Skeletal muscle satellite cell (primary cell): ENCODE results near the gene ELMO3.

Experiments
- H3K27me3 ChIP-seq: 2 replicates; pipeline ENCODE4 v1.7.0; 2013; ENCODE audit warnings: low read length; ENCODE audit not compliant: control insufficient read depth, insufficient read depth
- H3K36me3 ChIP-seq: 2 replicates; pipeline ENCODE4 v1.7.0; 2013; ENCODE audit warnings: mild to moderate bottlenecking, control low read depth, low read length; ENCODE audit not compliant: insufficient read depth
- H3K4me1 ChIP-seq: 2 replicates; pipeline ENCODE4 v1.7.0; 2013; ENCODE audit warnings: low read length; ENCODE audit not compliant: control insufficient read depth, insufficient read depth
- H3K4me2 ChIP-seq: 2 replicates; pipeline ENCODE4 v1.7.0; 2013; ENCODE audit warnings: mild to moderate bottlenecking, low read length
- H3K4me3 ChIP-seq: 2 replicates; pipeline ENCODE4 v1.7.0; 2013; ENCODE audit warnings: low read length
- H3K9ac ChIP-seq: 2 replicates; pipeline ENCODE4 v1.7.0; 2013; ENCODE audit warnings: mild to moderate bottlenecking, low read depth, low read length, moderate library complexity
- H3K9me3 ChIP-seq: replicated peaks from 2 replicates; pipeline ENCODE4 v1.7.0; 2013; ENCODE audit warnings: mild to moderate bottlenecking, control low read depth, low read length

ELMO3 gene

DNA sequence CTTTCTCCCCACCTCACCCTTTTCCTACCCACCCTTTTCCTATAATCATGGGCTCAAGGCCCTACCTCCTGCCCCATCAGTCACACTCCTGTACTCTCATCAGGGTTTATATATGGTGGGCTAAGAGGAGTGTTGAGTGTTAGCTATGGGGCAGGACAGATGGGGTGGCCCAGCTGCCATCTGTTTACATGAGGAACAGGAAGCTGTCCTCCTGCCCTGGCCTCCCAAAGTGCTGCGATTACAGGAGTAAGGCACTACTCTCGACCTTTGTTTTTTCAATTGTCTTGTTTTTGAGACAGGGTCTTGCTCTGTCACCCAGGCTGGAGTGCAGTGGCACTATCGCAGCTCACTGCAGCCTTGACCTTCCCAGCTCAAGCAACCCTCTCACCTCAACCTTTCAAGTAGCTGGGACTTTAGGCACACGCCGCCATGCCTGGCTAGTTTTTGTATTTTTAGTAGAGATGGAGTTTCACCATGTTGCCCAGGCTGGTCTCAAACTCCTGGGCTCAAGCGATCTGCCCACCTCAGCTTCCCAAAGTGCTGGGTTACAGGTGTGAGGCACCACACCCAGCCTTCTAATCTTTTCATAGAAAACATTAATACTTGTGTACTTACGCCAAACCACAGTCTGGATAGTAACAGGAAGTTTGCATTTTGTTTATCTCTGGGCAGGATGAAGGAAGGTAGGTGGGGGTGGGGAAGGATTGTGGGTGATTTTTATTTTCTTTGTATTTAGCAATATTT is 40.9 kb upstream of the ELMO3 start:
- peaks cover 25% of the 10 kb centered on the region for H3K4me1 ChIP-seq

DNA sequence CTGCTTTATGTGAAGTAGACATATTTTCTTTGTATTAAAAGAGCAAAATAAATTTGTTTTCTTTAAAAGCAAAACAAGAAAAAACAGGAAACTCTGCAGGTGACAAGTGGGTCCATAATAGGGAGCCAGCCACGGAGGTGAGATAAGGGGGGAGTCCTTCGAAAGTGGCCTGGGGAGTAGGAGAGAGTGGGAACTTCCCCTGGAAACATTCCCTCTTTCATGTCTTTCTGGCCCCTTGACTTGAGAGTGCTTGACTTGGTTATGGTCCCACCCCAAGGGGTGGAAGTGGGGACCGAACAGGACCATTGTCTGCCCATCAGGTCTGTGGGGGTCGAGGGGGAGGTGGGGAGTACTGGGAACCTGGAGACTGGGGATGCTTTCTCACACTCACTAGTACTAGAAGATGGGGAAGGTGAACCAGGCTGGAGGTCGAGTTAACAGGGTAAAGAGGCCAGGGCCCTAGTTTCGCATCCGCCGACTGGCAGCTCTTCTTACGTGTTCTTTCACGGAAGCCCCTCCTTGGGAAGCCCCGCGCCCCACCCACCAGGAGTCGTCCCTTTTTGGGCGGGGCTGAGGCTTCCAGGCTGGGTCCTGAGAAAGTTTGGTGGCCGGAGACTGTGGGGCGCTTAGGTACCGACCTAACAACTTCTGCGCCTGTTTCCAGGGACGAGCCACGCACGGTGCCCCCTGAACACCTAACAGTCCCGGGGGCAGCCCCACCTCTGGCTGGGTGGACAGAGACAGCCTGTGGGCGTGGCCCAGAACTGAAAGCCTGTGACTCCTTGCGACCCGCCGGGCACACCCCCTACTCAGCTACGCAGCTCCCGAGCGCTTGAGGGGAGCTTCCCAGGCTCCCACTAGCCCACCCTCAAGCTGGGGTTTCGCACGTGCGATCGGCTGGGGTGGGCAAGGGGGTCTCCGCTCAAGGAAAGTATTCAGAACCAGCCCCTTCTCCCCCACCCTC is 40.0 kb upstream of the ELMO3 start:
- peak overlapping the region; percentile 98 for H3K4me2 ChIP-seq
- peaks cover 34% of the 10 kb centered on the region for H3K4me1 ChIP-seq
- H3K9ac ChIP-seq: peak overlapping the region; percentile 90
- H3K36me3 ChIP-seq: no peaks in the 10 kb centered on the region
- peaks cover 15% of the 10 kb centered on the region for H3K27me3 ChIP-seq
- H3K4me3 ChIP-seq: peak overlapping the region; percentile 100
- H3K9me3 ChIP-seq: no peaks in the 10 kb centered on the region

More for the DNA sequence above, 40.9 kb upstream of the ELMO3 start:
- H3K27me3 ChIP-seq: peaks cover 6% of the 10 kb centered on the region
- H3K9ac ChIP-seq: no peak overlapping the region
- no peaks in the 10 kb centered on the region for H3K36me3 ChIP-seq
- no peak overlapping the region for H3K4me3 ChIP-seq
- H3K9me3 ChIP-seq: no peaks in the 10 kb centered on the region
- no peak overlapping the region for H3K4me2 ChIP-seq

DNA sequence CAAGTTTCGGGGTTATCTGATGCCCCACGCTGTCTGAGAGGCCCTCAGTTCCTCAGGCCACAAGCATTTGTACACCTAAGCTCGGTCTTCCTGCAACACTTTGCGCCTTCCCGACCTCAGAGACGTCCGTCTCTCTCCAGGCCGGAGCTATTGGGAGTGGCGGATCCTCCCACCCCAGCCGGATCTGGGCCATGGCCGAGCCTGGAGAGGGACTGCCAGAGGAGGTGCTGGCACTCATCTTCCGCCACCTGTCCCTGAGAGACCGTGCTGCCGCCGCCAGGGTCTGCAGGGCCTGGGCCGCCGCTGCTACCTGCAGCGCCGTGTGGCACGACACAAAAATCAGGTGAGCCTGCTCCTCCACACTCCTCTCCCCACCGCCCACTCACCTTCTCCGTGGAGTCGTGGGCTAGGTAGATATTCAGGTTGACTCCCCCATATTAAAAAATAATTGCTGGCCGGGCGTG is 37.3 kb upstream of the ELMO3 start:
- peak overlapping the region; percentile 100 for H3K4me3 ChIP-seq

DNA sequence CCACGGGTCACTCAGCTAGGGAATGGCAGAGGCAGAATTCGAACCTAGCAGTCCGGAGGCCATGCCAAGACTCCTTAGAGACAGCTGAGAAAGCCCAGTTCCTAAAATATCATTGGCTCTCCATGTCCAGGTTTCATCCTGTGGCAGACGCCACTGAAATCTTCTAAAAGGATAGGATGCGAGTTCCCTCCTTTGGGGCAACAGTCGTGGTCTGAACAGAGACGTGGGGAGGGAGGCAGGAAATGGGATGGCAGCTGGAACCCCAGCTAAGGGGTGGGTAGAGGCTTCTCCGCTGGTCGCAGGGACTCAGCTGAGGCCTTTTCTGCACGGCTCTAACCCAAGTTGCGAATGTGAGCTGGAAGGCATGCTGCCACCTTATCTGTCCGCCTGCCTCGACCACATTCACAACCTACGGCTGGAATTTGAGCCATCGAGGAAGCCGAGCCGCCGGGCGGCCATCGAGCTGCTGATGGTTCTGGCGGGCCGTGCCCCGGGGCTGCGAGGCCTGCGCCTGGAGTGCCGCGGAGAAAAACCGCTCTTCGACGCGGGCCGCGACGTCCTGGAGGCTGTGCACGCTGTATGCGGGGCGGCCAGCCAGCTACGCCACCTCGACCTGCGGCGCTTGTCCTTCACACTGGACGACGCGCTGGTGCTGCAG is 36.3 kb upstream of the ELMO3 start:
- Histone ChIP-seq H3K36me3 (no peaks in the 10 kb centered on the region), H3K4me3 (peak overlapping the region; percentile 63), H3K27me3 (peaks cover 18% of the 10 kb centered on the region), H3K9ac (no peak overlapping the region), H3K9me3 (no peaks in the 10 kb centered on the region), H3K4me1 (peaks cover 36% of the 10 kb centered on the region), H3K4me2 (peak overlapping the region; percentile 84)

More for the DNA sequence above, 37.3 kb upstream of the ELMO3 start:
- Histone ChIP-seq H3K27me3 (peaks cover 18% of the 10 kb centered on the region), H3K36me3 (no peaks in the 10 kb centered on the region), H3K9me3 (no peaks in the 10 kb centered on the region), H3K4me1 (peaks cover 36% of the 10 kb centered on the region), H3K4me2 (peak overlapping the region; percentile 98), H3K9ac (no peak overlapping the region)

DNA sequence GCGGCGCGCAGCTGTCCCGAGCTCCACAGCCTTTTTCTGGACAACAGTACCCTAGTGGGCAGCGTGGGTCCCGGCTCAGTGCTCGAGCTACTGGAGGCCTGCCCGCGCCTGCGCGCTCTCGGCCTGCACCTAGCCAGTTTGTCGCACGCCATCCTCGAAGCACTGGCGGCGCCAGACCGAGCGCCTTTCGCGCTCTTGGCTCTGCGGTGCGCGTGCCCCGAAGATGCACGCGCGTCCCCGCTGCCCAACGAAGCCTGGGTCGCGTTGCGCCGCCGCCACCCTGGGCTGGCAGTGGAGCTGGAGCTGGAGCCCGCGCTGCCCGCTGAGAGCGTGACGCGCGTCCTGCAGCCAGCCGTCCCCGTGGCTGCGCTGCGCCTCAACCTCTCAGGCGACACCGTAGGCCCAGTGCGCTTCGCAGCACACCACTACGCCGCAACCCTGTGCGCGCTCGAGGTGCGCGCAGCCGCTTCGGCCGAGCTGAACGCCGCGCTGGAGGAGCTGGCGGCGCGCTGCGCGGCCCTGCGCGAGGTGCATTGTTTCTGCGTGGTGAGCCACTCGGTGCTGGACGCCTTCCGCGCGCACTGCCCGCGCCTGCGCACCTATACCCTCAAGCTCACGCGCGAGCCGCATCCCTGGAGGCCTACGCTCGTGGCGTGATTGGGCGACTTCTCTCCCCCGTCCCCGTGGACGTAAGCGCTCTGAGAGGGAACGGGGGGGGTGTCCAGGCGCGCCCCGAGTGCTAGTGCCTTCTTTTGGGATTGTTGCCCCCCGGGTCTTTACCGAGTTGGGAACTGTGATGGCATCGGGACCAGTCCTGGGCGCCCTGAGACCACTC is 35.5 kb upstream of the ELMO3 start:
- Histone ChIP-seq H3K4me3 (peak overlapping the region; percentile 63), H3K9me3 (no peaks in the 10 kb centered on the region), H3K4me2 (peak overlapping the region; percentile 84), H3K4me1 (peaks cover 36% of the 10 kb centered on the region), H3K36me3 (no peaks in the 10 kb centered on the region), H3K9ac (no peak overlapping the region), H3K27me3 (peaks cover 18% of the 10 kb centered on the region)

DNA sequence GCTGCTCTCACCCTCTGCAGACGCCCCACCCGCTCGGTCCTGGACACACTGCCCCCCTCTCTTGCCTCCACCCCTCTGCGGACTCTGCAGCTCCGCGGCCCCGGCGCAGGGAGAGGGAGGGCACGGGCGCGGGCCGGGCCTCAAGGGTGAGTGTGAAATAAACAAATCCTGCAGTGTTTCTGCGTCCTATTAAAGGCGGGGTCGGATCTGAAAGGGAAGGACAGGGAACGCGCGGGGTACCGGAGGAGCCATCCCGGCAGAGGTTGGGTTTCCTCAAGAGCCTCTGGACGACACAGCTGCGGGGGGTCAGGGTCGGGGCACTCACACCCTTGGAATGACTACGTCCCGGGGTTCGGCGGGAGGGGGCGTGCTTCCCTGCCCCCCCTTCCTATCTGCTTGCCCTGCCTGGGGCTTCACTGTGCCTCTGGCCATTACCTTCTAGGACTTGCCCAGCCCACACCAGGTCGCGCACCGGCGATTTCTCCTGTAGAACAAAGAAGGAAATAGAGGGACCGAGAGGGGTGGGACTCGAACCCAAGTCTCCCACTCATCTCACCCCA is 34.9 kb upstream of the ELMO3 start:
- peaks cover 18% of the 10 kb centered on the region for H3K27me3 ChIP-seq
- peak overlapping the region; percentile 63 for H3K4me3 ChIP-seq
- no peak overlapping the region for H3K9ac ChIP-seq
- H3K4me2 ChIP-seq: peak overlapping the region; percentile 84
- H3K36me3 ChIP-seq: no peaks in the 10 kb centered on the region
- peaks cover 34% of the 10 kb centered on the region for H3K4me1 ChIP-seq
- H3K9me3 ChIP-seq: no peaks in the 10 kb centered on the region

DNA sequence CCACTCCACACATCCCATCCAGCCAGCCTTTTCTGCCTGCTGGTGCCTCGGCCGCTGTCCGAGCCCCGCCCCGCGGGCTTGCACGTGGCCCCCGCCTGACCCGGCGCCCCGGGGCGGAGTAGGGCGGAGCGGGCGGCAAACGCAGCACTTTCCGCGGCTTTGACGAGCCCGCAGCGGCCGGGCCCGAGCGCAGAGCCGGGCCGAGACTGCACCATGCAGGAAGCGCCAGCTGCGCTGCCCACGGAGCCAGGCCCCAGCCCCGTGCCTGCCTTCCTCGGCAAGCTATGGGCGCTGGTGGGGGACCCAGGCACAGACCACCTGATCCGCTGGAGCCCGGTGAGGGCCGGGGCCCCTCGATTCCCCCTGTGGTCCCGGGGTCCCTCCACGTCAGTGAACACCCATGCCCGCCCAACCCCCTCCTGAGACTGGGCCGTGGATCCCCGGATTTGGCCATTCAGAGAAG is 34.3 kb upstream of the ELMO3 start, which contains the start of gene HSF4:
Gene HSF4 (plus strand): TSS at position 147 of the 463 bp plus-strand sequence. CDS start 67 bp downstream, at position 214.
- Histone ChIP-seq H3K4me3 (peak within 1 kb of the TSS; percentile 63), H3K4me1 (peaks cover 40% of the 10 kb centered on the region), H3K4me2 (peak within 1 kb of the TSS; percentile 84), H3K27me3 (peaks cover 18% of the 10 kb centered on the region), H3K9ac (no peak within 1 kb of the TSS), H3K9me3 (no peaks in the 10 kb centered on the region), H3K36me3 (no peaks in the 10 kb centered on the region)

DNA sequence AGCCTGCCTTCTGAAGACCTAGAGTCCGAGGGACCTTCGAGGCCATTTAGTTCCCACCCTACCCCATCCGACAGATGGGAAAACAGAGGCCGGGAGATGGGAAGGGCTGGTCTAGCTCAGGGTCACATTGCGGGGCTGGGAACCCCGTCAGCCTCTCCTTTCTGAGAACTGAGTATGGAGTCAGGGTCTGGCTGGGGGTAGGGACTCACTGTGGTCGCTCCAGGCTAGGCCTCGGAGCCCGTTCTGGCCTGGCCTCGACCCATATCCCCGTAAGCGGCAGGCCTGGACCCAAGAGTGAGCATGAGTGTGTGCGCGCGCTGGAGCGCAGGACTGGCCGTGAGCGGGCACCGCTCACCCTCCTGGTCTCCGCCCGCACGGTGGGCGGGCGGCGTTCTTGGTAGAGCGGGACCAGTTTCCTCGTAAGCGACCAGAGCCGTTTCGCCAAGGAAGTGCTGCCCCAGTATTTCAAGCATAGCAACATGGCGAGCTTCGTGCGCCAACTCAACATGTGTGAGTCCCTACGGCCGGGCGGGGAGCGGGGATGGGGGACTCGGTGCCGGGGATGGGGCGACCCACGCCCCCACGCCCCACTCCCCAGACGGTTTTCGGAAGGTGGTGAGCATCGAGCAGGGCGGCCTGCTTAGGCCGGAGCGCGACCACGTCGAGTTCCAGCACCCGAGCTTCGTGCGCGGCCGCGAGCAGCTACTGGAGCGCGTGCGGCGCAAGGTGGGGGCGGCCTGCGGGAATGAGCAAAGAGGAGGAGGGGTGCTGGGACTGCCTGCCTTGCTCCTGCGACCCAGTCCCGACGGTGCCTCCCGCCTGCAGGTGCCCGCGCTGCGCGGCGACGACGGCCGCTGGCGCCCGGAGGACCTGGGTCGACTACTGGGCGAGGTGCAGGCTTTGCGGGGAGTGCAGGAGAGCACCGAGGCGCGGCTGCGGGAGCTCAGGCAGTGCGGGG is 33.5 kb upstream of the ELMO3 start:
- peaks cover 18% of the 10 kb centered on the region for H3K27me3 ChIP-seq
- no peak overlapping the region for H3K9ac ChIP-seq
- no peaks in the 10 kb centered on the region for H3K36me3 ChIP-seq
- H3K4me3 ChIP-seq: no peak overlapping the region
- peak overlapping the region; percentile 76 for H3K4me2 ChIP-seq
- peaks cover 46% of the 10 kb centered on the region for H3K4me1 ChIP-seq
- H3K9me3 ChIP-seq: no peaks in the 10 kb centered on the region

DNA sequence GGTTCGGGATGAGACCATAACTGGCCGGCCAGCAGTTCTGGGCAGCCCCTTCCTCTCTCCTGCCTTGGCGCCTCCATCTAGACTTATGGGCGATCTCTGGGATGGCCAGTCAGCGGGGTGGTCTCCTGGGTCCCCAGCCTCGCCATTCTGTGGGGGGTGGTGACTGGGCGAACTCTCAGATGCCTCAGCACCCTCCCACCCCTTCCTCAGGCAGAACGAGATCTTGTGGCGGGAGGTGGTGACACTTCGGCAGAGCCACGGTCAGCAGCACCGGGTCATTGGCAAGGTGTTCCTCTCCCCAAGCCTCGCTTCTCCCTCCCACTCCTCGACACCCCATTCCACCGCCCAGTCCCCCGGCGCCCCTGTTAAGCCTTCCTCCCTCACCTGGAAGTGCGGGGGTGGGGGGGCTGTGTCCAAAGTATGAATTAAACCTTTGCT is 32.8 kb upstream of the ELMO3 start:
- H3K4me1 ChIP-seq: peaks cover 49% of the 10 kb centered on the region
- H3K9me3 ChIP-seq: no peaks in the 10 kb centered on the region
- H3K4me3 ChIP-seq: no peak overlapping the region
- no peak overlapping the region for H3K9ac ChIP-seq
- no peaks in the 10 kb centered on the region for H3K36me3 ChIP-seq
- H3K4me2 ChIP-seq: no peak overlapping the region
- peaks cover 18% of the 10 kb centered on the region for H3K27me3 ChIP-seq
